ENCODE results near the gene STRN4.

- TF ChIP-seq CTCF (IDR thresholded peaks at IDR 0.05; ENCODE audit: low read depth, low read length, missing input control) (no peak), RXRA (IDR thresholded peaks at IDR 0.05) (no peak), EGR1 (IDR thresholded peaks at IDR 0.05; ENCODE audit: low read depth in 2 of 2) (no peak), YY1 (IDR thresholded peaks at IDR 0.05) (no peak), RAD21 (IDR thresholded peaks at IDR 0.05) (no peak), JUND (IDR thresholded peaks at IDR 0.05) (no peak), MAX (IDR thresholded peaks at IDR 0.05) (no peak), REST (IDR thresholded peaks at IDR 0.05) (no peak), GABPA (IDR thresholded peaks at IDR 0.05 in 1 of 2, conservative IDR thresholded peaks at IDR 0.05 in 1 of 2) (no peak)
Observed at GRCh38 chr19:46718157-46718933, 27.9 kb downstream of the STRN4 start.

Measured in liver (tissue), 3 donors.